Astrocyte of the cerebellum (primary cell): ENCODE data around the gene CLDN25.

ENCODE experiments used
- DNase-seq: peaks from one replicate; pipeline ENCODE4 v3.0.0-alpha.2; 2011; ENCODE audit warnings: low read depth
- H3K4me3 ChIP-seq: 2 replicates; pipeline ENCODE4 v1.5.1; 2011; ENCODE audit warnings: mild to moderate bottlenecking, low read depth, low read length, moderate library complexity
- in situ Hi-C: cut with HindIII; loops from 2 replicates; pipeline ENCODE4 v1.10.0; 2017; ENCODE audit warnings: low sequenced_read_pairs
- TF ChIP-seq, protein P1 (sequence below): IDR thresholded peaks from 2 replicates; pipeline ENCODE4 v1.5.1; 2012; ENCODE audit warnings: low read length, low read depth, moderate library complexity, mild to moderate bottlenecking; ENCODE audit errors: missing control alignments

The CLDN25 gene

DNA sequence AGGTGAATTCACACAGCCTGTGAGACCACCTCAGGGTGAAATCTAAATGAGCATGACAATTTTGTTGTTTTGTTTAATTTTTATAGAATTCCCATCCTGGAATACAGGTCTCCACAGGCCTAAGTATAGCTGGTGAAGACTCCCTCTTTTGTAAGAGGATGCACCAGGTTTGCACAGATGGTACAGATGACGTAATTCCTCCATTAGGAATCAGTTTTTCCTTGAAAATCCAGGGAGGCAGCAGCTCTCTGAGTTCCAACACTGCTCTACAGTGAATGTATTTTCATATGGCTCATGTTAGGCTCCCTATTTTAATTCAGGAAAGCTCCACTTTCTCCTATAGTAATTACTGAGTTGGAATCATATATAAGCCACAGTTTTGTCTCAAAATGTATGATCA is 48.6 kb downstream of the CLDN25 start:
- no peak for DNase-seq
- TF ChIP-seq, protein P1, sequence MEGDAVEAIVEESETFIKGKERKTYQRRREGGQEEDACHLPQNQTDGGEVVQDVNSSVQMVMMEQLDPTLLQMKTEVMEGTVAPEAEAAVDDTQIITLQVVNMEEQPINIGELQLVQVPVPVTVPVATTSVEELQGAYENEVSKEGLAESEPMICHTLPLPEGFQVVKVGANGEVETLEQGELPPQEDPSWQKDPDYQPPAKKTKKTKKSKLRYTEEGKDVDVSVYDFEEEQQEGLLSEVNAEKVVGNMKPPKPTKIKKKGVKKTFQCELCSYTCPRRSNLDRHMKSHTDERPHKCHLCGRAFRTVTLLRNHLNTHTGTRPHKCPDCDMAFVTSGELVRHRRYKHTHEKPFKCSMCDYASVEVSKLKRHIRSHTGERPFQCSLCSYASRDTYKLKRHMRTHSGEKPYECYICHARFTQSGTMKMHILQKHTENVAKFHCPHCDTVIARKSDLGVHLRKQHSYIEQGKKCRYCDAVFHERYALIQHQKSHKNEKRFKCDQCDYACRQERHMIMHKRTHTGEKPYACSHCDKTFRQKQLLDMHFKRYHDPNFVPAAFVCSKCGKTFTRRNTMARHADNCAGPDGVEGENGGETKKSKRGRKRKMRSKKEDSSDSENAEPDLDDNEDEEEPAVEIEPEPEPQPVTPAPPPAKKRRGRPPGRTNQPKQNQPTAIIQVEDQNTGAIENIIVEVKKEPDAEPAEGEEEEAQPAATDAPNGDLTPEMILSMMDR, result no peak
- in situ Hi-C loops, result no loop called here
- no peak overlapping the region for H3K4me3 ChIP-seq

- in situ Hi-C loops, result no loop called here
- no peak for DNase-seq
- no peak overlapping the region for H3K4me3 ChIP-seq
- TF ChIP-seq, protein P1, result no peak
Observed at GRCh38 chr11:113829751-113830150, 50.2 kb downstream of the CLDN25 start.
